IMR-90 (cell line): ENCODE data around the gene CA9.

ENCODE experiments used
- CEBPB ChIP-seq: IDR thresholded peaks from 2 replicates; pipeline ENCODE4 v1.6.1; 2012; ENCODE audit warnings: low read depth, low read length, improper control_type of control experiment
- ELK1 ChIP-seq: fragments of 150-350 bp; IDR thresholded peaks from 2 replicates; pipeline ENCODE4 v1.6.1; 2016; ENCODE audit warnings: low read depth, mild to moderate bottlenecking, low read length, moderate library complexity, borderline replicate concordance
- MAZ ChIP-seq: IDR thresholded peaks from 2 replicates; pipeline ENCODE4 v1.6.1; 2012; ENCODE audit warnings: low read depth, mild to moderate bottlenecking, low read length, improper control_type of control experiment, moderate library complexity, borderline replicate concordance
- POLR2A ChIP-seq: IDR thresholded peaks from 2 replicates; pipeline ENCODE4 v1.6.1; 2012; ENCODE audit warnings: mild to moderate bottlenecking, low read depth, low read length
- RAD21 ChIP-seq: IDR thresholded peaks from 2 replicates; pipeline ENCODE4 v1.6.1; 2012; ENCODE audit warnings: low read length, improper control_type of control experiment
- RFX5 ChIP-seq: IDR thresholded peaks from 2 replicates; pipeline ENCODE4 v1.8.0; 2012; ENCODE audit warnings: low read depth, mild to moderate bottlenecking, low read length, moderate library complexity
- SMC3 ChIP-seq: fragments of 150-350 bp; IDR thresholded peaks from 2 replicates; pipeline ENCODE4 v1.6.1; 2016; ENCODE audit warnings: low read depth, mild to moderate bottlenecking, antibody characterized with exemption, low read length, moderate library complexity
- USF2 ChIP-seq: fragments of 150-350 bp; IDR thresholded peaks from 2 replicates; pipeline ENCODE4 v1.6.1; 2017; ENCODE audit warnings: mild to moderate bottlenecking, antibody characterized with exemption, low read length, low read depth
- TF ChIP-seq, protein P1 (sequence below): conservative IDR thresholded peaks from 2 replicates; pipeline ENCODE4 v1.5.1; 2012; ENCODE audit warnings: mild to moderate bottlenecking, low read depth, low read length, improper control_type of control experiment

GRCh38 chr9:35700031-35700430 lies 26.3 kb downstream of the CA9 start:
- TF ChIP-seq, protein P1, sequence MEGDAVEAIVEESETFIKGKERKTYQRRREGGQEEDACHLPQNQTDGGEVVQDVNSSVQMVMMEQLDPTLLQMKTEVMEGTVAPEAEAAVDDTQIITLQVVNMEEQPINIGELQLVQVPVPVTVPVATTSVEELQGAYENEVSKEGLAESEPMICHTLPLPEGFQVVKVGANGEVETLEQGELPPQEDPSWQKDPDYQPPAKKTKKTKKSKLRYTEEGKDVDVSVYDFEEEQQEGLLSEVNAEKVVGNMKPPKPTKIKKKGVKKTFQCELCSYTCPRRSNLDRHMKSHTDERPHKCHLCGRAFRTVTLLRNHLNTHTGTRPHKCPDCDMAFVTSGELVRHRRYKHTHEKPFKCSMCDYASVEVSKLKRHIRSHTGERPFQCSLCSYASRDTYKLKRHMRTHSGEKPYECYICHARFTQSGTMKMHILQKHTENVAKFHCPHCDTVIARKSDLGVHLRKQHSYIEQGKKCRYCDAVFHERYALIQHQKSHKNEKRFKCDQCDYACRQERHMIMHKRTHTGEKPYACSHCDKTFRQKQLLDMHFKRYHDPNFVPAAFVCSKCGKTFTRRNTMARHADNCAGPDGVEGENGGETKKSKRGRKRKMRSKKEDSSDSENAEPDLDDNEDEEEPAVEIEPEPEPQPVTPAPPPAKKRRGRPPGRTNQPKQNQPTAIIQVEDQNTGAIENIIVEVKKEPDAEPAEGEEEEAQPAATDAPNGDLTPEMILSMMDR, result no peak
- TF ChIP-seq POLR2A (no peak), CEBPB (no peak), MAZ (no peak), RAD21 (no peak), RFX5 (no peak), SMC3 (no peak), ELK1 (no peak), USF2 (no peak)
